HepG2 (cell line): ENCODE measurements around the gene KCTD13. TPM values are rescaled to one million over a fixed set of nuclear protein-coding genes. Genes with fewer than 3 reads are reported as not detected.
A peak's percentile ranks its signal among the peaks of the same experiment; 100 is the strongest.

Experiments used
- EED ChIP-seq: sonication (generic); formaldehyde crosslinking; IDR thresholded peaks from 2 replicates; pipeline ENCODE4 v1.5.0; 2020; ENCODE audit warnings: mild to moderate bottlenecking, missing genetic modification reagents
- ELF3 ChIP-seq: IDR thresholded peaks from 2 replicates; pipeline ENCODE4 v1.6.1; 2016; ENCODE audit warnings: missing genetic modification reagents, missing compliant biosample characterization
- FOXJ3 ChIP-seq: sonication (generic); formaldehyde crosslinking; IDR thresholded peaks from 2 replicates; pipeline ENCODE4 v1.4.0; 2020; ENCODE audit warnings: missing genetic modification reagents, mild to moderate bottlenecking, borderline replicate concordance
- HIVEP1 ChIP-seq: sonication (generic); formaldehyde crosslinking; IDR thresholded peaks from 2 replicates; pipeline ENCODE4 v1.4.0; 2020; ENCODE audit warnings: mild to moderate bottlenecking, missing genetic modification reagents
- KLF11 ChIP-seq: IDR thresholded peaks from 2 replicates; pipeline ENCODE4 v1.6.1; 2016; ENCODE audit warnings: missing compliant biosample characterization
- MAZ ChIP-seq, 2 experiments: sonication (generic) in 1 of 2; formaldehyde crosslinking in 1 of 2; IDR thresholded peaks; 2 replicates each; pipeline versions ENCODE4 v1.5.0 to v1.6.1; 2012 to 2020; ENCODE audit warnings: low read depth in 2 of 2, mild to moderate bottlenecking in 2 of 2, borderline replicate concordance in 1 of 2, improper control_type of control experiment in 1 of 2, low read length in 1 of 2, missing genetic modification reagents in 1 of 2, moderate library complexity in 1 of 2
- PAF1 ChIP-seq: IDR thresholded peaks from 2 replicates; pipeline ENCODE4 v1.6.1; 2016; ENCODE audit warnings: missing genetic modification reagents, missing compliant biosample characterization
- PHF20 ChIP-seq: sonication (generic); formaldehyde crosslinking; IDR thresholded peaks from 2 replicates; pipeline ENCODE4 v1.5.0; 2020; ENCODE audit warnings: mild to moderate bottlenecking, missing genetic modification reagents
- POLR2G ChIP-seq: fragments of 200-400 bp; formaldehyde crosslinking; IDR thresholded peaks from 2 replicates; pipeline ENCODE4 v1.6.1; 2018; ENCODE audit warnings: mild to moderate bottlenecking, low read depth, low read length, moderate library complexity
- RBAK ChIP-seq: sonication (generic); formaldehyde crosslinking; IDR thresholded peaks from 2 replicates; pipeline ENCODE4 v1.5.1; 2020; ENCODE audit warnings: mild to moderate bottlenecking, missing genetic modification reagents
- SP2 ChIP-seq: sonication (generic); formaldehyde crosslinking; IDR thresholded peaks from 2 replicates; pipeline ENCODE4 v1.5.1; 2020; ENCODE audit warnings: mild to moderate bottlenecking, missing genetic modification reagents
- SUZ12 ChIP-seq: fragments of 150-350 bp; IDR thresholded peaks from 2 replicates; pipeline ENCODE4 v1.6.1; 2014; ENCODE audit warnings: low read depth, low read length
- THRA ChIP-seq: sonication (generic); formaldehyde crosslinking; IDR thresholded peaks from 2 replicates; pipeline ENCODE4 v1.4.0; 2020; ENCODE audit warnings: missing genetic modification reagents, borderline replicate concordance
- ZBTB8A ChIP-seq: sonication (generic); formaldehyde crosslinking; IDR thresholded peaks from 2 replicates; pipeline ENCODE4 v1.4.0; 2020; ENCODE audit warnings: mild to moderate bottlenecking, low read depth, missing genetic modification reagents, borderline replicate concordance
- ZIK1 ChIP-seq: sonication (generic); formaldehyde crosslinking; IDR thresholded peaks from 2 replicates; pipeline ENCODE4 v1.5.0; 2020; ENCODE audit warnings: mild to moderate bottlenecking, low read depth, missing genetic modification reagents, borderline replicate concordance
- ZNF263 ChIP-seq: sonication (generic); formaldehyde crosslinking; IDR thresholded peaks from 2 replicates; pipeline ENCODE4 v1.4.0; 2020; ENCODE audit warnings: missing genetic modification reagents
- ZNF367 ChIP-seq: sonication (generic); formaldehyde crosslinking; IDR thresholded peaks from 2 replicates; pipeline ENCODE4 v1.4.0; 2020; ENCODE audit warnings: missing genetic modification reagents, borderline replicate concordance
- ZNF580 ChIP-seq: IDR thresholded peaks from 2 replicates; pipeline ENCODE4 v1.6.1; 2016; ENCODE audit warnings: low read depth, borderline replicate concordance
- ZNF678 ChIP-seq: sonication (generic); formaldehyde crosslinking; IDR thresholded peaks from 2 replicates; pipeline ENCODE4 v1.4.0; 2020; ENCODE audit warnings: mild to moderate bottlenecking, missing genetic modification reagents
- ZNF777 ChIP-seq: sonication (generic); formaldehyde crosslinking; IDR thresholded peaks from 2 replicates; pipeline ENCODE4 v1.4.0; 2020; ENCODE audit warnings: missing genetic modification reagents
- ZNF781 ChIP-seq: sonication (generic); formaldehyde crosslinking; IDR thresholded peaks from 2 replicates; pipeline ENCODE4 v1.5.1; 2020; ENCODE audit warnings: borderline replicate concordance, mild to moderate bottlenecking, missing genetic modification reagents; ENCODE audit errors: not compliant biosample characterization
- polyA plus RNA-seq, 8 experiments: library from polyadenylated mRNA; depleted of rRNA in 3 of 8; stranded (reverse) in 7 of 8; unstranded in 1 of 8; fragments of >200 nt; fragmentation: Illumina TruSeq in 4 of 8; extraction: Trizol in 4 of 8; gene quantifications; 2 replicates each; pipeline versions ENCODE4 v1.2.1 to v1.2.3, GENCODE V29; 2011 to 2016; ENCODE audit warnings: low read depth in 4 of 8, missing spikeins in 1 of 8, mixed read lengths in 1 of 8; ENCODE audit not compliant: insufficient read depth in 1 of 8
- total RNA-seq, 5 experiments: library from RNA; depleted of rRNA; stranded (reverse); fragments of >200 nt; fragmentation: Illumina TruSeq; extraction: Trizol; gene quantifications; 2 replicates each; pipeline ENCODE4 v1.2.3, GENCODE V29; 2016; ENCODE audit warnings: low read depth in 1 of 5
- TF ChIP-seq, protein P1 (sequence below): sonication (generic); formaldehyde crosslinking; IDR thresholded peaks from 2 replicates; pipeline ENCODE4 v1.5.1; 2020; ENCODE audit warnings: missing genetic modification reagents, mild to moderate bottlenecking, borderline replicate concordance
- TF ChIP-seq, protein P2 (sequence below): sonication (generic); formaldehyde crosslinking; IDR thresholded peaks from 2 replicates; pipeline ENCODE4 v1.5.0; 2020; ENCODE audit warnings: missing genetic modification reagents
- TF ChIP-seq, protein P3 (sequence below): sonication (generic); formaldehyde crosslinking; conservative IDR thresholded peaks from 2 replicates; pipeline ENCODE4 v1.8.0; 2022; ENCODE audit warnings: missing genetic modification reagents

Gene KCTD13
- total and polyA plus RNA-seq, 2 of the 13 experiments (the other 11 are each of a cell fraction or from before 2014, with no cell fraction given): 6.3 to 14.7 TPM

DNA sequence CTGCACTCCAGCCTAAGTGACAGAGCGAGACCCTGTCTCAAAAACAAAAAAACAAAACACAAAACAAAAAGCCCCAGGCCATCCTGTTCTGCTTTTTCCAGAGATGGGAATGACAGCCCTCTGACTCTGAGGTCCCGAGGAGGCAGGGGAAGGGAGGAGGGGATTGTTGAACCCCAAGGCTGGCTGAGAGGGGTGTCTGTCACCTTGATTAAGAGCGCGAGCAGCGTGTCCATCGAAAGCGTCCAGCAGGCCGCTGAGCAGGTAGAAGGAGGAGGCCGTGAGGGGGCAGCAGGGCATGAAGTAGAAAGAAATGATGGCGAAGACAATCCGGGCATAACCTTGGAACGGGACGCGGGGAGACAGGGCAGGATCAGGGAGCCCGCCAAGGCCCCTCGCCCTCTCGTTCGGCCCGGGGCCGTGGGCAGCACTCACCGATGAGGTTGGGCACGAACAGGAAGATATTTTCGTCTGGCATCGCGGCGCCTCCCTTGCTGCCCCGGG, 63.6 kb downstream of the KCTD13 start (continued):
- TF ChIP-seq, protein P1, sequence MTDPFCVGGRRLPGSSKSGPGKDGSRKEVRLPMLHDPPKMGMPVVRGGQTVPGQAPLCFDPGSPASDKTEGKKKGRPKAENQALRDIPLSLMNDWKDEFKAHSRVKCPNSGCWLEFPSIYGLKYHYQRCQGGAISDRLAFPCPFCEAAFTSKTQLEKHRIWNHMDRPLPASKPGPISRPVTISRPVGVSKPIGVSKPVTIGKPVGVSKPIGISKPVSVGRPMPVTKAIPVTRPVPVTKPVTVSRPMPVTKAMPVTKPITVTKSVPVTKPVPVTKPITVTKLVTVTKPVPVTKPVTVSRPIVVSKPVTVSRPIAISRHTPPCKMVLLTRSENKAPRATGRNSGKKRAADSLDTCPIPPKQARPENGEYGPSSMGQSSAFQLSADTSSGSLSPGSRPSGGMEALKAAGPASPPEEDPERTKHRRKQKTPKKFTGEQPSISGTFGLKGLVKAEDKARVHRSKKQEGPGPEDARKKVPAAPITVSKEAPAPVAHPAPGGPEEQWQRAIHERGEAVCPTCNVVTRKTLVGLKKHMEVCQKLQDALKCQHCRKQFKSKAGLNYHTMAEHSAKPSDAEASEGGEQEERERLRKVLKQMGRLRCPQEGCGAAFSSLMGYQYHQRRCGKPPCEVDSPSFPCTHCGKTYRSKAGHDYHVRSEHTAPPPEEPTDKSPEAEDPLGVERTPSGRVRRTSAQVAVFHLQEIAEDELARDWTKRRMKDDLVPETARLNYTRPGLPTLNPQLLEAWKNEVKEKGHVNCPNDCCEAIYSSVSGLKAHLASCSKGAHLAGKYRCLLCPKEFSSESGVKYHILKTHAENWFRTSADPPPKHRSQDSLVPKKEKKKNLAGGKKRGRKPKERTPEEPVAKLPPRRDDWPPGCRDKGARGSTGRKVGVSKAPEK: no peak
- no peak for TF ChIP-seq MAZ (IDR thresholded peaks at IDR 0.05; ENCODE audit: borderline replicate concordance, low read depth, low read length)
- no peak for TF ChIP-seq MAZ (CRISPR knock-in tag; IDR thresholded peaks at IDR 0.05; ENCODE audit: low read depth)
- TF ChIP-seq ZBTB8A (CRISPR knock-in tag): 0 out of 2 replicates have a peak, but pooled peaks have one; percentile 4
- no peak for TF ChIP-seq HIVEP1 (CRISPR knock-in tag)
- TF ChIP-seq ELF3 (CRISPR knock-in tag): no peak
- TF ChIP-seq SUZ12: no peak
- no peak for TF ChIP-seq SP2 (CRISPR knock-in tag)
- no peak for TF ChIP-seq RBAK (CRISPR knock-in tag)
- no peak for TF ChIP-seq KLF11
- no peak for TF ChIP-seq EED (CRISPR knock-in tag)
- no peak for TF ChIP-seq ZNF781 (CRISPR knock-in tag)
- TF ChIP-seq ZNF263 (CRISPR knock-in tag): no peak
- TF ChIP-seq ZNF367 (CRISPR knock-in tag): no peak
- no peak for TF ChIP-seq ZNF777 (CRISPR knock-in tag)
- TF ChIP-seq, protein P2, sequence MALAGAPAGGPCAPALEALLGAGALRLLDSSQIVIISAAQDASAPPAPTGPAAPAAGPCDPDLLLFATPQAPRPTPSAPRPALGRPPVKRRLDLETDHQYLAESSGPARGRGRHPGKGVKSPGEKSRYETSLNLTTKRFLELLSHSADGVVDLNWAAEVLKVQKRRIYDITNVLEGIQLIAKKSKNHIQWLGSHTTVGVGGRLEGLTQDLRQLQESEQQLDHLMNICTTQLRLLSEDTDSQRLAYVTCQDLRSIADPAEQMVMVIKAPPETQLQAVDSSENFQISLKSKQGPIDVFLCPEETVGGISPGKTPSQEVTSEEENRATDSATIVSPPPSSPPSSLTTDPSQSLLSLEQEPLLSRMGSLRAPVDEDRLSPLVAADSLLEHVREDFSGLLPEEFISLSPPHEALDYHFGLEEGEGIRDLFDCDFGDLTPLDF: no peak
- TF ChIP-seq, protein P3, sequence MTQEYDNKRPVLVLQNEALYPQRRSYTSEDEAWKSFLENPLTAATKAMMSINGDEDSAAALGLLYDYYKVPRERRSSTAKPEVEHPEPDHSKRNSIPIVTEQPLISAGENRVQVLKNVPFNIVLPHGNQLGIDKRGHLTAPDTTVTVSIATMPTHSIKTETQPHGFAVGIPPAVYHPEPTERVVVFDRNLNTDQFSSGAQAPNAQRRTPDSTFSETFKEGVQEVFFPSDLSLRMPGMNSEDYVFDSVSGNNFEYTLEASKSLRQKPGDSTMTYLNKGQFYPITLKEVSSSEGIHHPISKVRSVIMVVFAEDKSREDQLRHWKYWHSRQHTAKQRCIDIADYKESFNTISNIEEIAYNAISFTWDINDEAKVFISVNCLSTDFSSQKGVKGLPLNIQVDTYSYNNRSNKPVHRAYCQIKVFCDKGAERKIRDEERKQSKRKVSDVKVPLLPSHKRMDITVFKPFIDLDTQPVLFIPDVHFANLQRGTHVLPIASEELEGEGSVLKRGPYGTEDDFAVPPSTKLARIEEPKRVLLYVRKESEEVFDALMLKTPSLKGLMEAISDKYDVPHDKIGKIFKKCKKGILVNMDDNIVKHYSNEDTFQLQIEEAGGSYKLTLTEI: no peak
- TF ChIP-seq ZNF678 (CRISPR knock-in tag): no peak
- no peak for TF ChIP-seq THRA (CRISPR knock-in tag)
- TF ChIP-seq ZIK1 (CRISPR knock-in tag): no peak
- TF ChIP-seq ZNF580 (CRISPR knock-in tag): no peak
- TF ChIP-seq POLR2G: no peak
- TF ChIP-seq FOXJ3 (CRISPR knock-in tag): no peak
- no peak for TF ChIP-seq PAF1 (CRISPR knock-in tag)
- peak; percentile 44; the same call in 1 of the 2 replicates for TF ChIP-seq PHF20
